Stomach smooth muscle (tissue), 2 donors: Measurements from ENCODE around the gene POU4F1.

Source experiments
- H3K27ac ChIP-seq: one replicate; pipeline ENCODE4 v1.7.0; 2013; ENCODE audit warnings: mild to moderate bottlenecking, low read length, inconsistent platforms
- H3K27me3 ChIP-seq, 2 donors: one replicate each; pipeline ENCODE4 v1.7.0; 2013; ENCODE audit warnings: low read length in 2 of 2; ENCODE audit not compliant: insufficient read depth in 2 of 2, control insufficient read depth in 1 of 2
- H3K36me3 ChIP-seq, 2 donors: one replicate each; pipeline ENCODE4 v1.7.0; 2013; ENCODE audit warnings: low read length in 2 of 2; ENCODE audit not compliant: control insufficient read depth in 2 of 2, insufficient read depth in 2 of 2
- H3K4me1 ChIP-seq: one replicate; pipeline ENCODE4 v1.7.0; 2013; ENCODE audit warnings: low read length; ENCODE audit not compliant: control insufficient read depth, insufficient read depth
- H3K4me3 ChIP-seq, 2 donors: one replicate each; pipeline ENCODE4 v1.7.0; 2013; ENCODE audit warnings: low read length in 2 of 2
- H3K9ac ChIP-seq, 2 donors: one replicate each; pipeline ENCODE4 v1.7.0; 2013; ENCODE audit warnings: low read length in 2 of 2, mild to moderate bottlenecking in 1 of 2
- H3K9me3 ChIP-seq, 2 donors: one replicate each; pipeline ENCODE4 v1.7.0; 2013; ENCODE audit warnings: low read length in 2 of 2; ENCODE audit not compliant: control insufficient read depth in 2 of 2
- donor health status: healthy.
- donor health status: Pancreatic carcinoma.

POU4F1 gene

DNA sequence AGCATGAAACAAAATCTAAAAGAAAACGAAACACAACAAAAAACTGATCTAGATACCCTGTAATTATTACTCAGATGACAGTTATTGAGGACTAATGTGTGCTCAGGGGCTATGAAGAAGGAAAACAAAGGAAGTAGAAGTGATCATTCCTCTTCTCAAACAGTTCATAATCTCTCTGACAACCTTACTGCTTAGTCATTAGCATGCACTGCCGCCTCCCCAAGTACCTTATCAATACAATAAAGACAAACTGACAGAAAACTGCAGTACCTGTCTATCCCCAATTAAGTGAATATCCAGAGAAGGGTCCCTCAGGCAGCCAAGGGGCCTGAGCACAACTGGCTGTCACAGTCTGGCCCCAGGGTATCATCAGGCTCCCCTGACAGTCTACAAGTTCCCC, 22.0 kb upstream of the POU4F1 start:
- Histone ChIP-seq H3K4me3 (no peak overlapping the region), H3K27ac (no peak overlapping the region), H3K27me3 (no peaks in the 10 kb centered on the region), H3K9me3 (no peaks in the 10 kb centered on the region), H3K9ac (no peak overlapping the region), H3K4me1 (no peaks in the 10 kb centered on the region), H3K36me3 (peaks cover 5 to 10% of the 10 kb centered on the region in 2 donors)

DNA sequence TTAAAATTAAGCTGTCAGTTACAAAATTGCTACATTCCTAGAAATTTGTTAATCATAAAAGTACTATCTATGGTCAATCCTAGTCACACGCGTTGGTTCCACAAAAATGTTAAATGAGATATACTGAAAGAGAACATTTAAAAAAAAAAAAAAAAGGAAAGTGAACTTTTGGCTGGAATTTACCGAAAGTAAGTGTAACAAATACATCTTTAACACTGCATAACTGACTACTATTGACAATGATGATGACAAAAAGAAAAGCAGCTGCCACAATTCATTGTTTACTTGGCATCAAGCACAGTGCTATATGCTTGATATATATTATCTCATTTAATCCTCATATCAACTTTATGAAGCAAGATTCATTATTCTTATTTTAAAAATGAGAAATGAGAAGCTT, 19.8 kb upstream of the POU4F1 start:
- Histone ChIP-seq H3K27me3 (no peaks in the 10 kb centered on the region), H3K27ac (no peak overlapping the region), H3K36me3 (peaks cover 3 to 8% of the 10 kb centered on the region in 2 donors), H3K9me3 (no peaks in the 10 kb centered on the region), H3K9ac (no peak overlapping the region), H3K4me3 (no peak overlapping the region), H3K4me1 (no peaks in the 10 kb centered on the region)

DNA sequence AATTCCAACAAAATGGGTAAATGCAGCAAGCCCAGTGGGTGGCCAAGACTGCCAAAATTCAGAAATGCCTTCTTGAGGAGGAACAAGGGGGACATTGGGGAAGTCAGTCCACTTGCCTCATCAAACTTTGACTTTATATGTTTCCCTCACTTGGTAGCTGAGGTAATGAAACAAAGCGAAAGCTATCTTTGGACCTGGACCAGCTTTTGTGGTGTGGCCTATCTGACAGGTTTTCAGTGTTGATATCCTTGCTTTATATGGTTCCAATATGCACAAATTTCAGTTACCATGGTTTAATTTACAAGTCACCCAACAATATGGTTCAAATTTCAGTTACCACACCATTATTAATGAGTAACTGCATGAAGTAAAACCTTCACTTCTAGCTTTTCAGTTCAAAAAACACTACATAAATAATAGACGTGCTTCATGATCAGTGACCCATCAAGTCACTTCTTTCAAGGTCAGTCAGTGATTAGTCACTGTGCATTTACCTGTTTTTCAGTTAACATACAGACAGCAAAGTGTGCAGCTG, 17.7 kb upstream of the POU4F1 start:
- Histone ChIP-seq H3K4me1 (no peaks in the 10 kb centered on the region), H3K9me3 (no peaks in the 10 kb centered on the region), H3K27ac (no peak overlapping the region), H3K4me3 (no peak overlapping the region), H3K27me3 (no peaks in the 10 kb centered on the region), H3K36me3 (peaks cover 10 to 15% of the 10 kb centered on the region in 2 donors), H3K9ac (no peak overlapping the region)

DNA sequence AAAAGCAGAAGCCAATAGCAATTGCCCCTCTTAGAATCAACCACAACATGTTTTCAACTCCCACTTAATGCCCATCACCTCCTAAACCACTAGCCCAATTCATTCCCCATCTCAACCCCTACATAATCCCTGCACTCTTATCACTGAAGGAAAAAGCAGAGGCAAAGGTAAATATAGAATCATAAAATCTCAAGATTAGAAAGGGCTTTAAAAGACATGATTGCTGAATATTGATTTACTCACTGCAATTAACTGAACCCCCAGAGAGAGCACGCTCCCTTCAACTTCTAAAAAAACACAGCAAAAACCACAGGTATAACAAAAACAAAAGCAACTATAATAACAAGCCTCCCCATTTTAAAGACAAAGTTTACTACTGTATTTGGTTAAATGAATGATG, 15.1 kb upstream of the POU4F1 start:
- no peaks in the 10 kb centered on the region for H3K27me3 ChIP-seq
- H3K9me3 ChIP-seq: no peaks in the 10 kb centered on the region
- H3K27ac ChIP-seq: no peak overlapping the region
- H3K4me1 ChIP-seq: no peaks in the 10 kb centered on the region
- H3K9ac ChIP-seq: no peak overlapping the region
- peaks cover 9 to 13% of the 10 kb centered on the region in 2 donors for H3K36me3 ChIP-seq
- no peak overlapping the region for H3K4me3 ChIP-seq

DNA sequence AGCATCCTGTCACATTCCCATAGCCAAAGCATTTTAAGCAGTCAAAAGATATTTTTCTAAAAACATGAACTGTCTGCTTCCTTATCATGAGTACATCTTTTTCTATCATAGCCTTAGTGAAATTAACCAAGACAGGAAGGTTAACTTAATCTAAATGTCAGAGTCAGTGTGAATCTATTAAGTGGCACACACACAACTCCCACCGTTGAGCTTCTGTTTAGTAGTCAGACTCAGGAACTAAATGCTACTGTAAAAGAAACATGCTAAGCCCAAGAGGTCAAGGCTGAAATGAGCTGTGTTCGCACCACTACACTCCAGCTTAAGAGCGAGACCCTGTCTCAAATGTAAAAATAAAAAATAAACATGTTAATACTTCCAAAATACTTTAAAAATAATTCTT, 7.7 kb upstream of the POU4F1 start:
- Histone ChIP-seq H3K27me3 (peaks cover 35 to 44% of the 10 kb centered on the region in 2 donors), H3K36me3 (peaks cover 1 to 5% of the 10 kb centered on the region in 2 donors), H3K27ac (no peak overlapping the region), H3K4me3 (no peak overlapping the region), H3K4me1 (peaks cover 24% of the 10 kb centered on the region), H3K9me3 (no peaks in the 10 kb centered on the region), H3K9ac (no peak overlapping the region)

DNA sequence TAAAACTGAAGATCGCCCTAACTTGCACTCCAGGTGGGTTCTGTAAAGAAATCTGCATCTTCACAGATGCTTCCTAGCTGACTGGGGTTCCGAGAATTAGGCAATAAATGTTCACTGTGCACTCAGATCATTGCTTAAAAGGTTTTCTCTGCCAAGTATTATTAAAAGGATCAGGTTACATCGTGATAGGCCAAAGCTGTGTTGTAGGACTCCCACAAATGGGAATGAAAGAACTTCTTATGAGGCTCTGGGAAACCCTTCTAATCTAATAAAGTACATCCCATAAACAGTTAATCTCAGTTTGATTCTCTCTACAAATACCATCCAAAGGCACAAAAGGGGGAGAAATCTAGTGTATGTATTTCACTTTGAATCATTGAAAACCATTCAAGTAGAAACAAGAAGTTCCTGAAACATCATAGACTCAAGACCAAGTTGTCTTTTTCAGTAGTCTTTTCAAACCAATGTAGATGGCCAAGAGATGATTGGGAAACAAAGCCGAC, 7.1 kb upstream of the POU4F1 start:
- no peak overlapping the region for H3K27ac ChIP-seq
- no peaks in the 10 kb centered on the region for H3K36me3 ChIP-seq
- no peak overlapping the region for H3K4me3 ChIP-seq
- no peaks in the 10 kb centered on the region for H3K9me3 ChIP-seq
- H3K27me3 ChIP-seq: peaks cover 41 to 50% of the 10 kb centered on the region in 2 donors
- H3K9ac ChIP-seq: no peak overlapping the region
- H3K4me1 ChIP-seq: peaks cover 24% of the 10 kb centered on the region

DNA sequence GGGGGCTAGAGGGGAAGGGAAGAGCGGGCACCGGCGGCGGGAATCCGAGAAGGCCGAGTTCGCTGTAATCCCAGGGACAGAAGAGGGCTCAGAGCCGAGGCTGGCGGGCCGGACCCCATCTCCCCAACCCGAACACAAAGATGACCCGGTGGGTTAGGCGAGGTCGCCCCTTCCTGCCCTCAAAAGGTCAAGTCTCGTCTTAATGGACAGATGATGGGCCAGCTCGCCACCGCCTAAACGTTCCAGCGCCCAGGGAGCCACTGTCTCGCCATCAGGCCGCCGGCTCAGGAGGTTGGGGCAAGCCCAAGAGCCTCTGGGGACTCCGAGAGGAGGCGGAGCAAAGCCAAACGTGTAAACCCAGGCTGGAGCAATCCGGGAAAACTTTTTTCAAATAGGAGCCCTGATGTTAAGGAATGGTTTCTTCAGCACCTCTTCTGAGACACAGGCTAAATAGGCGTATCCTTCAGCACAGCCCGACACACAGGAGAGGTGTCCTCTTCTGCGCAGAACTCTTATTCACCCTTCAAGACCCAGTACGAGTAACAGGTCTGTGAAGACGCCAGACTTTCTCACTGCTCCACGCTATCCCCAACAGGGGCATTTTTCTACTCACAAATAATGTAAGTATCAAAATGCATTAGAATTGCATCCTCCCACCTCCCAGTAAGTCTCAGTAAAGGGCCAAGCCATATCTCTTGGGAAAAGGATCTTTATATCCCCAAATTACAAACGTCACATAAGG, 6.3 kb upstream of the POU4F1 start:
- no peaks in the 10 kb centered on the region for H3K36me3 ChIP-seq
- H3K4me3 ChIP-seq: peak overlapping the region; percentile 56 to 67
- peaks cover 48 to 58% of the 10 kb centered on the region in 2 donors for H3K27me3 ChIP-seq
- H3K4me1 ChIP-seq: peaks cover 24% of the 10 kb centered on the region
- no peak overlapping the region for H3K27ac ChIP-seq
- no peak overlapping the region for H3K9ac ChIP-seq
- H3K9me3 ChIP-seq: no peaks in the 10 kb centered on the region

DNA sequence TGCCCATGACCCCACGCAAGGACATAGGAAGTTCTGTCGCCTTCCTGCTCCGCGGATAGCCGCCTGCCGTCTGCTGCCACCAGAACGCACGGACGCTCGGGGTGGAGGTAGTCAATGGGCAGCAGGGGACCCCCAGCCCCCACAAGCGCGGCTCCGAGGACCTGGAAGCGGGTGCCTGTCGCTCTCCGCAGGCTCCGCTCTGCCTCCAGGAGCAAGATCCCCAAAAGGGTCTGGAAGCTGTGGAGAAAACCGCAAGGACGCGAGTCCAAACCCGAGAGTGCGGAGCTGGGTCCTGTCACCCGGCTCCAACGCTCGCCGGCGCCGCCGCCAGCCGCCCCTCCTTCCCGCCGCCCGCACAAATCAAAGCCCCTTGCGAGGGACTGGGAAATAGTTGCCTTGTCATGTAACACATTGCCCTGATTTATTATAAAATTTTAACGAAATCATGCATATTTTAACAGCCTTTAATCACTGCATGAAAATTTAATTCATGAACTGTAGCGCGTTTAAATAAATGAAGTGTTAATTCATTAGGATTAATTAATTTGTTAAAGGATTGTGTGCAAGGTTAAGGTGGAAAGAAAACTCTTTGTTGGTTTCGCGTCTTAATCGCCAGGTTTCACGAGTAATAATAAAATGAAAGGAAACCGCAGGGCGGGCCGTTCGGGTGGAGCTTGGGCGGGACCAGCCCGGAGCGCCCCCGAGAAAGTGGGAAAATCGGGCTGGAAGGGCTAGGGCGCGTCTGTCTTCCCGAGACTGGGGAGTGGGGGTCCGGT, 5.5 kb upstream of the POU4F1 start:
- Histone ChIP-seq H3K27ac (no peak overlapping the region), H3K36me3 (no peaks in the 10 kb centered on the region), H3K9ac (no peak overlapping the region), H3K27me3 (peaks cover 52 to 65% of the 10 kb centered on the region in 2 donors), H3K9me3 (no peaks in the 10 kb centered on the region), H3K4me3 (peak overlapping the region; percentile 56 to 67), H3K4me1 (peaks cover 24% of the 10 kb centered on the region)

DNA sequence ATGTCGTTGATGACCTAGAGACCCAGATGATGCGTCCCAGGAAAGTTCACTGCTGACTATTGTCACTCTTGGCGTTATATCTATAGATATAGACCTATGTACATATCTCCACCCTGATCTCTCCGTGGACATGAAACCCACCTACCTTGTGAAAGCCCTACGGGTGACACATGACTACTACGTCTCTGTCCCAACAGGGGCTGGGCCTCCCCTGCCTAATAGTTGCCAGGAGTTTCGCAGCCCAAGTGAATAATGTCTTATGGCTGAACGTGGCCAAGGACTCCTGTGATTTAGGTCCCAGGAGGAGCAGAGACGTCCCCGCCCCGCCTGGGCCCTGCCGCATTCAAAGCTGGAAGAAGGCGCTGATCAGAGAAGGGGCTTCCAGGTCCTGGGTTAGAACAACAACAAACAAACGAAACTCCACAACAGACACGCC, 4.9 kb upstream of the POU4F1 start:
- Histone ChIP-seq H3K4me3 (peak overlapping the region; percentile 56 to 67), H3K9me3 (no peaks in the 10 kb centered on the region), H3K27ac (no peak overlapping the region), H3K36me3 (no peaks in the 10 kb centered on the region), H3K27me3 (peaks cover 56 to 71% of the 10 kb centered on the region in 2 donors), H3K4me1 (peaks cover 29% of the 10 kb centered on the region), H3K9ac (no peak overlapping the region)

DNA sequence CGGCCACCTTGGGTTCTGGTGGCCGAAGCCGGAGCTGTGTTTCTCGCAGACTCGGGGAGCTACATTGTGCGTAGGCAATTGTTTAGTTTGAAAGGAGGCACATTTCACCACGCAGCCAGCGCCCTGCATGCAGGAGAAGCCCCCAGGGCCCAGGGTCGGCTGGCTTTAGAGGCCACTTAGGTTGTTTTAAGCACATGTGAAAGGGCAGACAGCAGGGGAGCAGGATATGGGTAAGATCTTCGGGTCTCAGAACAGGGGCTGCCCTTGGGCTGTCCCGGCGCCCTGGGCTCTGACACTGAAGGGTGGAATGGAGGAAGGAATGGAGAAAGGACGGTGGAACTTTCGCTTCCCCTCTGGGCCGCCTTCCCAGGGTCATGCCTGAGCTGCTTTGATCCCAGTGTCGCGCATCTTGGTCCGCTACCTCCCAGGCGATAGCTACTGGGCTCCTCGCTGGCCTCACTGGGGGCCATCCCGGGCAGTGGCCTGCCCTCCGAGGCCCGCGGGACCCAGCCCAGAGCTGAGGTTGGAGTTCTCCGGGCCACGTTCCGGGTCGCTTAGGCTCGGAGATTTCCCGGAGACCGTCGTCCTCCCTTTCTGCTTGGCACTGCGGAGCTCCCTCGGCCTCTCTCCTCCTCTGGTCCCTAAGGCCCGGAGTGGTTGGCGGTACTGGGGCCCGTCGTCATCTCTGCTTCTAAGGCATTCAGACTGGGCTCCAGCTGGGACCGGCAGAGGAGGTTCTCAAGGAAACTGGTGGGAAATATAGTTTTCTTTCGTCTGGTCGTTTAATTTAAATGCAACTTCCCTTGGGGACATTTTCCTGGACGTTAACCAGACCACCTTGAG, 4.3 kb upstream of the POU4F1 start:
- peak overlapping the region in 1 of 2 donors; percentile 35 for H3K4me3 ChIP-seq

More for the DNA sequence above, 4.3 kb upstream of the POU4F1 start:
- Histone ChIP-seq H3K27ac (no peak overlapping the region), H3K9me3 (no peaks in the 10 kb centered on the region), H3K36me3 (no peaks in the 10 kb centered on the region), H3K4me1 (peaks cover 34% of the 10 kb centered on the region), H3K9ac (no peak overlapping the region), H3K27me3 (peaks cover 58 to 78% of the 10 kb centered on the region in 2 donors)
